Measurements from ENCODE around the gene ATAD3A. TPM values are rescaled to one million over a fixed set of nuclear protein-coding genes. Genes with fewer than 3 reads are reported as not detected.

Gene ATAD3A
- total RNA-seq, 3 donors from 2014 or later (not counting 1 experiment from before 2014, with no cell fraction given) = 17.3 to 37.3 (median 22.2) TPM

GRCh38 chr1:1544544-1544943, 32.6 kb downstream of the ATAD3A start:
- H3K27me3 Mint-ChIP-seq (ENCODE audit: low read depth in 2 of 2) = no peaks in the 10 kb centered on the region
- Histone ChIP-seq H3K9me3 (ENCODE audit: control insufficient read depth, insufficient read depth, low read length) (no peaks in the 10 kb centered on the region), H3K4me1 (ENCODE audit: control insufficient read depth, insufficient read depth, low read length) (peaks cover 7% of the 10 kb centered on the region), H3K4me3 (ENCODE audit: low read length) (no peak overlapping the region), H3K36me3 (ENCODE audit: control insufficient read depth, insufficient read depth, low read length) (peaks cover 5% of the 10 kb centered on the region), H3K27ac (ENCODE audit: low read length) (no peak overlapping the region), H3K27me3 (ENCODE audit: control insufficient read depth, insufficient read depth, low read length) (no peaks in the 10 kb centered on the region)
- H3K9me3 Mint-ChIP-seq = no peaks in the 10 kb centered on the region
- WGBS (ENCODE audit: insufficient coverage) = 87% methylated on average over 10 of the region's 10 CpGs
- ATAC-seq = no peak
- H3K27ac Mint-ChIP-seq = no peak overlapping the region
- intact Hi-C loops (cut with micrococcal nuclease) = no loop called here
- DNase-seq = no peak
- H3K36me3 Mint-ChIP-seq = no peaks in the 10 kb centered on the region
- no peak for TF ChIP-seq CTCF (IDR thresholded peaks at IDR 0.05)
- no peak overlapping the region for H3K4me3 Mint-ChIP-seq
- H3K4me1 Mint-ChIP-seq = peaks cover 0 to 4% of the 10 kb centered on the region in 2 donors

- intact Hi-C loops (cut with micrococcal nuclease) = no loop called here
- WGBS (ENCODE audit: insufficient coverage) = 95% methylated on average over 23 of the region's 23 CpGs
Observed at GRCh38 chr1:1545946-1546737, 34.2 kb downstream of the ATAD3A start.

GRCh38 chr1:1547011-1547410, 35.0 kb downstream of the ATAD3A start:
- no peaks in the 10 kb centered on the region for H3K27me3 Mint-ChIP-seq (ENCODE audit: low read depth in 2 of 2)
- TF ChIP-seq CTCF (IDR thresholded peaks at IDR 0.05) = no peak
- Histone ChIP-seq H3K9me3 (ENCODE audit: control insufficient read depth, insufficient read depth, low read length) (no peaks in the 10 kb centered on the region), H3K27me3 (ENCODE audit: control insufficient read depth, insufficient read depth, low read length) (no peaks in the 10 kb centered on the region), H3K4me1 (ENCODE audit: control insufficient read depth, insufficient read depth, low read length) (no peaks in the 10 kb centered on the region), H3K27ac (ENCODE audit: low read length) (no peak overlapping the region), H3K4me3 (ENCODE audit: low read length) (no peak overlapping the region), H3K36me3 (ENCODE audit: control insufficient read depth, insufficient read depth, low read length) (peaks cover 5% of the 10 kb centered on the region)
- H3K36me3 Mint-ChIP-seq = no peaks in the 10 kb centered on the region
- WGBS (ENCODE audit: insufficient coverage) = 91% methylated on average over 8 of the region's 9 CpGs
- intact Hi-C loops (cut with micrococcal nuclease) = no loop called here
- H3K4me1 Mint-ChIP-seq = peaks cover 0 to 4% of the 10 kb centered on the region in 2 donors
- DNase-seq (no peak), ATAC-seq (no peak)
- H3K9me3 Mint-ChIP-seq = no peaks in the 10 kb centered on the region
- no peak overlapping the region for H3K27ac Mint-ChIP-seq
- no peak overlapping the region for H3K4me3 Mint-ChIP-seq

More at GRCh38 chr1:1545946-1546737, 34.2 kb downstream of the ATAD3A start:
- Histone ChIP-seq H3K27me3 (ENCODE audit: control insufficient read depth, insufficient read depth, low read length) (no peaks in the 10 kb centered on the region), H3K27ac (ENCODE audit: low read length) (no peak overlapping the region), H3K4me1 (ENCODE audit: control insufficient read depth, insufficient read depth, low read length) (no peaks in the 10 kb centered on the region), H3K36me3 (ENCODE audit: control insufficient read depth, insufficient read depth, low read length) (peaks cover 5% of the 10 kb centered on the region), H3K9me3 (ENCODE audit: control insufficient read depth, insufficient read depth, low read length) (no peaks in the 10 kb centered on the region), H3K4me3 (ENCODE audit: low read length) (no peak overlapping the region)
- H3K4me3 Mint-ChIP-seq = no peak overlapping the region
- H3K36me3 Mint-ChIP-seq = no peaks in the 10 kb centered on the region
- no peaks in the 10 kb centered on the region for H3K9me3 Mint-ChIP-seq
- no peak overlapping the region for H3K27ac Mint-ChIP-seq
- H3K4me1 Mint-ChIP-seq = peaks cover 0 to 4% of the 10 kb centered on the region in 2 donors
- no peak for TF ChIP-seq CTCF (IDR thresholded peaks at IDR 0.05)
- no peak for ATAC-seq
- no peak for DNase-seq
- no peaks in the 10 kb centered on the region for H3K27me3 Mint-ChIP-seq (ENCODE audit: low read depth in 2 of 2)

All from natural killer cell (primary cell).